Cardiac fibroblast (primary cell): ENCODE measurements around the gene ARHGAP24.
A peak's percentile ranks its signal among the peaks of the same experiment; 100 is the strongest.
"Not testable (repeated sequence)": the region's sequence is repeated elsewhere in the genome, so short reads cannot be mapped to it uniquely, and the experiment has no call there.

Source experiments
- DNase-seq, 2 donors: peaks; one replicate each; pipeline versions ENCODE4 v3.0.0 to v3.0.0-alpha.2; 2010; ENCODE audit warnings: low read depth in 2 of 2
- H3K4me3 ChIP-seq, 2 donors: replicated peaks in 1 of 2; 1 replicate in 1 of 2; 2 replicates in 1 of 2; pipeline ENCODE4 v1.5.1; 2011; ENCODE audit warnings: low read depth in 2 of 2, low read length in 2 of 2, mild to moderate bottlenecking in 2 of 2, moderate library complexity in 1 of 2
- TF ChIP-seq, protein P1 (sequence below): IDR thresholded peaks from one replicate; pipeline ENCODE4 v1.5.1; 2011; ENCODE audit warnings: low read depth, mild to moderate bottlenecking, low read length, inconsistent platforms

The ARHGAP24 gene

DNA sequence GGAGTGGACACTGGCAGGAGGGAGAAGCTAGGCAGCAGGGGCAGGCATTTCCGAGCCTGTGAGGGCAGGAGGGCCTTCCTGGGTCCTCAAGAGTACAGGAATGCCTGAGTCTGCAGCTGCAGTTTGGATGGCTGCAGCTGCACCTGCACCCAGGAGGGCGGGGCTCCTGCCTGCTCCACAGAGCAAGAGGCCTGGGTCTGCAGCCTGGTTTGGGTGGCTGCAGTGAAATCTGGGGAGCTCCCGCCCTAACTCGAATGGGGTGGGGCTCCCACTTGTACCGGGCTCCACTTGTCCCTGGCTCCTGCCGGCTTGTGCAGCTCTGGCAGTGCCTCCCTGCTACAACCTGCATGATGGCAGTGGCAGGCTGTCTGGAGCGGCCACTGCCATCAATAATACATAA, 436.0 kb downstream of the ARHGAP24 start:
- H3K4me3 ChIP-seq = no peak overlapping the region
- DNase-seq = no peak
- TF ChIP-seq, protein P1, sequence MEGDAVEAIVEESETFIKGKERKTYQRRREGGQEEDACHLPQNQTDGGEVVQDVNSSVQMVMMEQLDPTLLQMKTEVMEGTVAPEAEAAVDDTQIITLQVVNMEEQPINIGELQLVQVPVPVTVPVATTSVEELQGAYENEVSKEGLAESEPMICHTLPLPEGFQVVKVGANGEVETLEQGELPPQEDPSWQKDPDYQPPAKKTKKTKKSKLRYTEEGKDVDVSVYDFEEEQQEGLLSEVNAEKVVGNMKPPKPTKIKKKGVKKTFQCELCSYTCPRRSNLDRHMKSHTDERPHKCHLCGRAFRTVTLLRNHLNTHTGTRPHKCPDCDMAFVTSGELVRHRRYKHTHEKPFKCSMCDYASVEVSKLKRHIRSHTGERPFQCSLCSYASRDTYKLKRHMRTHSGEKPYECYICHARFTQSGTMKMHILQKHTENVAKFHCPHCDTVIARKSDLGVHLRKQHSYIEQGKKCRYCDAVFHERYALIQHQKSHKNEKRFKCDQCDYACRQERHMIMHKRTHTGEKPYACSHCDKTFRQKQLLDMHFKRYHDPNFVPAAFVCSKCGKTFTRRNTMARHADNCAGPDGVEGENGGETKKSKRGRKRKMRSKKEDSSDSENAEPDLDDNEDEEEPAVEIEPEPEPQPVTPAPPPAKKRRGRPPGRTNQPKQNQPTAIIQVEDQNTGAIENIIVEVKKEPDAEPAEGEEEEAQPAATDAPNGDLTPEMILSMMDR = no peak

- H3K4me3 ChIP-seq = no peak overlapping the region
- DNase-seq = no peak
- TF ChIP-seq, protein P1 = no peak
These were observed 439.2 kb downstream of the ARHGAP24 start for GRCh38 chr4:85913931-85914694.

- DNase-seq, H3K4me3 ChIP-seq: not testable (repeated sequence)
These were observed 440.6 kb downstream of the ARHGAP24 start for GRCh38 chr4:85915570-85915969.

GRCh38 chr4:85919200-85919887, 444.4 kb downstream of the ARHGAP24 start:
- TF ChIP-seq, protein P1 = no peak
- no peak for DNase-seq
- H3K4me3 ChIP-seq = no peak overlapping the region

GRCh38 chr4:85925071-85925470, 450.1 kb downstream of the ARHGAP24 start:
- no peak for DNase-seq
- no peak overlapping the region for H3K4me3 ChIP-seq
- TF ChIP-seq, protein P1 = no peak

- TF ChIP-seq, protein P1 = no peak
- peak; percentile 27 to 53 for DNase-seq
- H3K4me3 ChIP-seq = no peak overlapping the region
These were observed 454.0 kb downstream of the ARHGAP24 start for GRCh38 chr4:85928775-85929591.
